DMS 273 treated with DMSO at 0.1 percent for 48 hours (cell line): ENCODE data around the gene ACP2.
"Not testable (repeated sequence)": the region's sequence is repeated elsewhere in the genome, so short reads cannot be mapped to it uniquely, and the experiment has no call there.

Source experiments
- DNase-seq: peaks from one replicate; lab custom pipeline; 2025; lab: John Stamatoyannopoulos, UW

ACP2 gene

GRCh38 chr11:47243454-47243853, 5.2 kb downstream of the ACP2 start:
- no peak for DNase-seq

GRCh38 chr11:47242596-47243192, 5.9 kb downstream of the ACP2 start:
- DNase-seq: no peak

- DNase-seq: no peak
Measured at GRCh38 chr11:47241841-47242301, 6.7 kb downstream of the ACP2 start.

GRCh38 chr11:47239852-47240251, 8.8 kb downstream of the ACP2 start:
- DNase-seq: no peak

DNA sequence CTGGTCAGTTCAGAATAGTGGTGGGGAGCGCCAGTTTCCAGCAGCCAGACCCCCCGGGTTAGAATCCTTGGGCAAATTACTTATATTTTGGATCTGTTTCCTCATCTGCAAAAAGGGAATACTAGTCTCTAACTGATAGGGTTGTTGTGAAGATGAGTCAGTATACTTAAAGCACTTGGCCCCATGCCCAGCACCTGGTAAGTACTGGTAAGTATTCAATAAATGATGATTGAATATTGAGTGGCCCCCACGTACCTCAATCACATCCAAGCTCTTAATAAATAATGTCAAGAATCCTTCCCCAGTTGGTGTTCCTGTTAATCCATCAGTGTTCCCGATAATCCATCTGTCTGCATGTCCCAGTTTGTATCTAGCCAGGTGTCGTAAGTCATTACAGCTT, 12.1 kb downstream of the ACP2 start:
- no peak for DNase-seq

GRCh38 chr11:47235163-47235562, 13.5 kb downstream of the ACP2 start:
- DNase-seq: no peak

DNA sequence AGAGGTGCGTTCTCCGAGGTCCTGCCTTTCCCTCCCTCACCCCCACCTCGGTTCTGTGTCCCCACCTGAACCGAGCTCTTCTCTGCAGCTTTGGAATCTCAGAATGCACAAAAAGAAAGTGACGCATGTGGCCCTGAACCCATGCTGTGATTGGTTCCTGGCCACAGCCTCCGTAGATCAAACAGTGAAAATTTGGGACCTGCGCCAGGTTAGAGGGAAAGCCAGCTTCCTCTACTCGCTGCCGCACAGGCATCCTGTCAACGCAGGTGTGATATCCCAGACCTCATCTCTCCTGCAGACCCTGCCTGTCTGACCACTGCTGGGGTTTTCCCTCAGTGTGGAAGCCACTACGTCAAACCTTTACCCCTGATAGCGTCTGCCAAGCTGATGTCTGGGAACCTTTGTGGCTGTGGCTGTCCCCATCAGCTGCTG, 13.9 kb downstream of the ACP2 start:
- no peak for DNase-seq

- DNase-seq: no peak
Measured at GRCh38 chr11:47233989-47234668, 14.5 kb downstream of the ACP2 start.

DNA sequence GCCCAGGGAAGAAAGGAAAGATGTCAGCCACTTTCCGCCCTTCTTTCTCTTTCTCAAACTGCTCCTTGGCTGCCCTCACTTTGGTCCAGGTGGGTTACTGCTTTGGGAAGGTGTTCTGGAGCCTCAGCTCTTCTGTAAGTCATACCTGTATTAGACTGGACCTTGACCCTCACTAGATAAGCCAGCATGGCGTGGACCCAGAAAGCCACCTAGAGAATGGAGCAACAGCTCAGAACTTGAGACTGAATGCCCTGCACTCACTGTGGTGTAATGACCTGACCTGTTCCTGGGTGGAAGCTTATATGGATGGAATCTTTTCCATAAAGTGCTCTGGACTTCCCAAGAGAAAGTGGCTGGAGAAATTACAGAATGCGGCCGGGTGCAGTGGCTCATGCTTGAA, 15.6 kb downstream of the ACP2 start:
- no peak for DNase-seq

DNA sequence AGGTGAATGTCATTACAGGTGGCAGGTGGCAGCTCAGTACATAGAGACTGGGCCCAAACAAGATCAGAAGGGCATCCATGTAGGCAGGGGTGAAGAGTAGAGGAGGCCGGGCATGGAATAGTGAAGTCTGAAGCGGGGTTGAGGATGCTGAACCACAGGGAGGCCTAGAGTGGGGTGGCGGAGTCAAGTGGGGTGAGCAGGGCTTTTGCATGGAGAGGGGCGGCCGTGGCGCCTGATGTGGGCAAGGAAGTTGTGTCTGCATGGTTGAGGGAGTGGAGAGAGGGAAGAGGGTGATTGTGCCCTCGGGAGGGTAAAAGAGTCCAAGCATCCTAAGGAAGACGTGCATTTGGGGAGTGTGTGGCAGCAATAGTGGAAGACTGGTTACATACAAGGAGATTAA, 19.5 kb downstream of the ACP2 start:
- no peak for DNase-seq

DNA sequence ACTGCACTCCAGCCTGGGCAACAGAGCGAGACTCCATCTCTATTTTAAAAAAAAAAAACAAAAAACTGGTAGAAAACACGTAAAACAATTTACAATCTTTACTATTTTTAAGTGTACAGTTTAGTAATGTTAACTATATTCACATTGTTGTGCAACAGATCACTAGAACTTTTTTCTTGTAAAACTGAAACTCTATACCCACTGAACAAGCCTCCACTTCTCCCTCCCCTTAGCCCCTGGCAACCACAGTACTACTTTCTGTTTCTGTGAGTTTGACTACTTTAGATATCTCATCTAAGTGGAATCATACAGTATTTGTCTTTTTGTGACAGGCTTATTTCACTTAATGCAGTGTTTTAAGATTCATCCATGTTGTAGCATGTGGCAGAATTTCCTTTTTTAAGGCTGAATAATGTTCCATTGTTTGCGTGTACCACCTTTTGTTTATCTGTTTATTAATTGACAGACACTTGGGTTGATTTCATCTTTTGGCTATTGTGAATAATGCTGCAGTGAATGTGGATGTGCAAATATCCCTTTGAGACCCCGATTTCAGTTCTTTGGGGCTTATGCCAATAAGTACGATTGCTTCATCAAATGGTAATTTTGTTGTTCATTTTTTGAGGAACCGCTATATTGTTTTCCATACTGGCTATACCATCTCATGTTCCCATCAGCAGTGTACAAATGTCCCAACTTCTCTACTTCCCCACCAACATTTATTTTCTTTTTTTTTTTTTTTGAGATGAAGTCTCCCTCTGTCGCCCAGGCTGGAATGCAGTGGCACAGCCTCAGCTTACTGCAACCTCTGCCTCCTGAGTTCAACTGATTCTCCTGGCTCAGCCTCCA, 22.8 kb downstream of the ACP2 start:
- DNase-seq: no peak

GRCh38 chr11:47222696-47223095, 25.9 kb downstream of the ACP2 start:
- DNase-seq: no peak

DNA sequence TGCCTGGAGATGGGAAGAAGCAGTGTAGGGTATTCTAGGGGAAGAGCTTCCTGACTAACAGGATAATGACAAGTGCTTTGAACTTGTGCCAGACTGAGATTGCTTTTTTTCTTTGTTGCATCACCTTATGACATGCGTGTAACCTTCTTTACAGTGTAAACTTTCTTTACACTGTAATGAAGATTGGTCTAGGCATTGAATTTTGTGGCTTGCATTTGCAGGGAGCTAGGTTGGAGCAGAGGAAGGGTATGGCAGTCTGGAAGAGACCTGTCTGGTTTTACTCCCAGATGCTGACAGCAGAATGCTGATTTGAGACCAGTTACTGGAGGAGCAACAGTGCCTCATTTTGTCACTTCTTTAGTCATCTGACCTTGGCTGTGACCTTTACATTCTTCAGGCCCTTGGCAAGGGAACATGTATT, 28.2 kb downstream of the ACP2 start:
- no peak for DNase-seq

GRCh38 chr11:47216121-47216798, 32.4 kb downstream of the ACP2 start:
- no peak for DNase-seq

DNA sequence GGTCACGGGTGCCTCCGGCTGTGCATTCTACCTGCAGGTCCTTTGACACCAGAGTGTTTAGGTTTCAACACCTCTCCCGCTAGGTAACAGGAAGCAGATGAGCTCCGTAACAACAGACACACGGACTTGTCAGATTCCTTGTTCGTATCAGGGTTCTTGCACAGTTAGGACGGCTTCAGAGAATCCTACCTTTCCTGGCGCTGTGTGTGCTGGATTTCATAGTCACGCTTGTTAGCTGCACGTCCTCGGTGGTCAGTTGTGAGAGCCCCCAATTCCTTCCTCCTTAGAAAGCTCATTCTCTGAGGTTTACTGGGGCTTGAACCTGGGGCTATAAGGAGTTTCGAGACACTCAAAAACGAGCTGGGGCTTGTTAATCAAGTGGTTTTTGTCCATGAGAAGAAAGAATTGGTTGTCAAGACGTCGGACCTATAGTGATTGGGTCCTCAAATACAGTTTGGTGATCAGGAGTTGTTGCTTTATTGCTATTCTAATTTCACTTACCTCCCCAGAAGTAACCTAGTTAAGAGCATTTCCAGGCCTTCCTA, 33.2 kb downstream of the ACP2 start:
- DNase-seq: no peak

- DNase-seq: peak; percentile 73
Measured at GRCh38 chr11:47213950-47214565, 34.6 kb downstream of the ACP2 start.

- DNase-seq: no peak
Measured at GRCh38 chr11:47212938-47213337, 35.7 kb downstream of the ACP2 start.

DNA sequence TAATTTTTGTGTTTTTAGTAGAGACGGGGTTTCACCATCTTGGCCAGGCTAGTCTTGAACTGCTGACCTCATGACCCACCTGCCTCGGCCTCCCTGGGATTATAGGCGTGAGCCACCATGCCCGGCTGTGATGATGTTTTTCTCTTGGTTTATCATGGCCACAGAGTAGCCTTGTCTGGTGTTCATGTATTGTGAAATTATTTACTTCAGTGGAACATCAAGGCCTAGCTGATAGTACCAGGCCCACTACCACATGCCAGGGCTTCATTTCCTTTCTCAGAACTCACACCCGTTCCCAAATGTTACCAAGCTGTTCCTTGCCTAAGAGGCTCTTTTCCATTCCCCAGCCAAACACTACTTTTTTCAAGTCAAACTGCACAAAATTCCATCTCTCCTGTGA, 40.0 kb downstream of the ACP2 start:
- DNase-seq: no peak

DNA sequence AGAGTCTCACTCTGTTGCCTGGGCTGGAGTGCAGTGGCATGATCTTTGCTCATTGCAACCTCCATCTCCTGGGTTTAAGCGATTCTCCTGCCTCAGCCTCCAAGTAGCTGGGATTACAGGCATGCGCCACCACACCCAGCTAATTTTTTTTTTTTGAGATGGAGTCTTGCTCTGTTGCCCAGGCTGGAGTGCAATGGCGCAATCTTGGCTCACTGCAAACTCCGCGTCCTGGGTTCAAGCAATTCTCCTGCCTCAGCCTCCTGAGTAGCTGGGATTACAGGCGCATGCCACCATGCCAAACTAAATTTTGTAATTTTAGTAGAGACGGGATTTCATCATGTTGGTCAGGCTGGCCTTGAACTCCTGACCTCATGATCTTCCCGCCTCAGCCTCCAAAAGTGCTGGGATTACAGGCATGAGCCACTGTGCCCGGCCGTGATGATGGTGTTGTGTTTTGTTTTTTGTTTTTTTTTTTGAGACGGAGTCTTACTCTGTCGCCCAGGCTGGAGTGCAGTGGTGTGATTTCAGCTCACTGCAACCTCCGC, 40.5 kb downstream of the ACP2 start:
- not testable (repeated sequence) for DNase-seq

DNA sequence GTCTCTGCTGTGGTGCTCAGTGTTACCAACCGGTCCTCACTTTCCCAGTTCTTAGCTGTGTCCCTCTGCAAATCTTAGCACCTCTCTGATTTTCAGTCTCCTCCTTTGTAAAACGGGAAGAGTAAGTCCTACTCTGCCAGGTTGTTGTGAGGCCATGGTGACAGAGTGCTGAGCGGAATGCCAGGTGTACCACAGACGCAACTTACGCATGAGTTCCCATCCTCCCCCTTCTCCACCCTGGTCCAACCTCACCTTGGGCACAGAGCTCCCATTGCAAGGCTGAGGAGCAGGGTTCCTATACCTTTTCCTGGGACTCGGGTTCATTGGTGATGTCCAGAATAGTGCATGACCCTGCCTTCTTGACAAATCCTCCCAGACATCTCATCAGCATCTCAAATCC, 41.2 kb downstream of the ACP2 start:
- no peak for DNase-seq

- not testable (repeated sequence) for DNase-seq
Measured at GRCh38 chr11:47206577-47206976, 42.0 kb downstream of the ACP2 start.
